ENCODE results near the gene ZNF184.
"Not testable (repeated sequence)": the region's sequence is repeated elsewhere in the genome, so short reads cannot be mapped to it uniquely, and the experiment has no call there.

The ZNF184 gene

DNA sequence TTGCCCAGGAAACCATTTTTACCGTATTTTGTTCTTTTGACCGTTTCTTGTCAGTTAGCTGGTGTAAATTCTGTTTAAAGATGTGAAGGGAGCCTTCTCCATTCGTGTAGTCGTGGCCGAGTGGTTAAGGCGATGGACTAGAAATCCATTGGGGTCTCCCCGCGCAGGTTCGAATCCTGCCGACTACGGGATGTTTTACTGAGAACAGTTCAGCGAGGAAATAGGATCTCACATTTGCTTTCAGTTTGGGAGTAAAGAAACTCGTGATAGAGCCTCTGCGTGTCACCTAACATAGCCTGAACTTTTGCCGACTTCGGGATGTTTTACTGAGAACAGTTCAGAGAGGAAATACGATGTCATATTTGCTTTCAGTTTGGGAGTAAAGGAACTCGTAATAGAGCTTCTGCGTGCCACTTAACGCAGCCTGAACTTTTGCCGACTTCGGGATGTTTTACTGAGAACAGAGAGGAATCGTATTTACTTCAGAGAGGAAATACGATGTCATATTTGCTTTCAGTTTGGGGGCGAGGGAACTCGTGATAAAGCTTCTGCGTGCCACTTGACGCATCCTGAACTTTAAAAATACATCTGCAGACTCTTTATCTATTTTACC lies 5.9 kb upstream of the ZNF184 start:
- peak; percentile 20 for DNase-seq

DNA sequence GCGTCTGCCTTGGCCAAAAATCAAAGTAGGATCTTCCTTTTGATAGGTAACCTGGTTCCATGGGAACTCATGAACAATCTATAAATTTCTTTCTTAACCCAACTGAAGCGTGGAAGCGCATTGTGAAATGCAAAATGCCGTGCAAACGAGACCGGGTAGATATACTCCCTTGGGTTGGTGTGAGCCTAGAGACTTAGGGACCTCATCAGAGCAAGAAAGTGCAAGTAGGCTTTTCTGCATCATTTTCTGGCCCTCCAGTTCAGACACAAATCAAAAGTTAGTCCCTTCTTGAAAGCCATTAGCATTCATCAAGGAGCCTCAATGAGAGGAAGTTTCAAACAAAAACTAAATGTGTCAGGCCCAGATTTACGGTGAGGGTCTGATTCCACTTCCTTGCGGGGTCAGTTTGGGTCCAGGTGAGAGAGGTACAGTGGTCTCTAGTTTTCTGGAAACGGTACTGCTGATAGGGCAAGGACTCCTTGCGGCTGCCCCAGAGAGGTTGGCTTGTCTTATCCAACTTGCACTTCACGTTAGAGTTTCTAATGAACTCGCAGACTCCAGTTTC lies 5.3 kb upstream of the ZNF184 start:
- DNase-seq = no peak

DNA sequence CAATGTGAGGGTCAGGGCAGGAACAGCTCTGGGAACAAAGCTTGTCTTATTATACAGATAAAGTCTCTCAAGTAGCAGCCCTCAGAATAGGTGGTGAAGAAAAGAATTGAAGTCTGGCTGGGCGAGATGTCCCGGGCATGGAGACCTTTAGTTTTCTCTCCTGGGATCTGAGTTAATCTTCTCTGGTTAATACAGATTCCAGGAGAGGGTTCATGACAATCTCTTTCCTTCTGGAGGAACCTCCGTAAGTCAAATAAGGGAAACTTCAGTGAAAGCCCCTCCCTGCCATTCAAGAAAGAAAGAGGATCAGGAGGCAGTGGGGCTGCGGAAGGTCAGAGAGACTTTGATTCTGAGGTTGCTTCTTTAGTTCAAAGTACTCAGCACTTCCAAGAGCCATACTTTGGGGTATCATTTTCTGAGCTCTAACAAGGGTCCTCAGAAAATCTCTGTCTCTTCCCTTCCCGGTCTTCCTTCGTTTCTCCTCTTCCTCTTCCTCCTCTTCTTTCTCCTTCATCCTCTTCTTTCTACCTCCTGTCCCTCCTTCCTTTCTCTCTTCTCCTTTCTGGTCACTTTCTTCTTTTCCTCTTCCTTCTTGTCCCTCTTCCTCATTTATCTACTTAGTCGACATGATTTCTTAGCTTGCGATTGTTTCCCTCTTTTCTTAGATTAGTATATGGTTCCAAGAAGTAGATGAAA lies 4.6 kb upstream of the ZNF184 start:
- DNase-seq = no peak

DNA sequence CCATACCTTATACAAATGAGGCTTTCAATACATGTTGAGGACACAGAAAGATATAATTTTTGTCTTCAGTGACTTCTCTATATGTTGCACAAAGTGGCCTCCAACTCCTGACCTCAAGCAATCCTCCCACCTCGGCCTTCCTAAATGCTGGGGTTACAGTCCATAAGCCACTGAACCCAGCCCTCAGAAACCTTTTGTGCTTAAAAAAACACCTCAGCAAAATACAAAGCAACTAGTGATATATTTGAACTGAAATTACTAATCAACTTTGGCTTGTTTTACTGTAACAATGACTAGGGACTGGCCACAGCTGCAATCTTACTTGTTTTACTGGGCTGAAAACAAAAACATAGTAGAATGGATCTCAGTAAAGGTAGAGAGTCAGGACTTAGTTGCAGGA lies 3.2 kb upstream of the ZNF184 start:
- DNase-seq = no peak

DNA sequence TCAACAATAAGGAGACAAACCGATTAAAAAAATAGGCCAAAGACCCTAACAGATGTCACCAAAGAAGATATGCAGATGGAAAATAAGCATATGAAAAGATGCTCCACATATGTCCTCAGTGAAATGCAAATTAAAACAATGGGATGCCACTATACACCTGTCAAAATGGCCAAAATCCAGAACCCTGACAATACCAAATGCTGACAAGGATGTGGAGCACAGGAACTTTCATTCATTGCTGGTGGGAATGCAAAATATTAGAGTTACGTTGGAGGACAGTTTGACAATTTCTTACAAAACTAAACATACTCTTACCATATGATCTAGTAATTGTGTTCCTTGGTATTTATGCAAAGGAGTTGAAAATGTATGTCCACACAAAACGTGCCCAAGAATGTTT lies 1.8 kb upstream of the ZNF184 start:
- DNase-seq = no peak

DNA sequence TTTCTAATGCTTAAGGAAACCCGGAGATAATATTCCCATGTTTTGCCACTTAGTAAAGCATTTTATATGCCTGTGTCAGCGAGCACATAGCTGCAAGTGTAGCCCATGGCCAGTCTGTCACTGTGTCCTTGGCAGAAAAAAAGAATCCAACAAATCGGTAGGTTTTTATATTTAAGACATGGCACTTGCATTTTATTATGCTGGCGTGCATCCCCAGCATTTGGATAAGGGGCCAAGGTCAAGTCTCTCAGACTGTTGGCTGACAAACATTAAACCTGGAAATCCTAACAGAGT lies 1.2 kb upstream of the ZNF184 start:
- DNase-seq = no peak

DNA sequence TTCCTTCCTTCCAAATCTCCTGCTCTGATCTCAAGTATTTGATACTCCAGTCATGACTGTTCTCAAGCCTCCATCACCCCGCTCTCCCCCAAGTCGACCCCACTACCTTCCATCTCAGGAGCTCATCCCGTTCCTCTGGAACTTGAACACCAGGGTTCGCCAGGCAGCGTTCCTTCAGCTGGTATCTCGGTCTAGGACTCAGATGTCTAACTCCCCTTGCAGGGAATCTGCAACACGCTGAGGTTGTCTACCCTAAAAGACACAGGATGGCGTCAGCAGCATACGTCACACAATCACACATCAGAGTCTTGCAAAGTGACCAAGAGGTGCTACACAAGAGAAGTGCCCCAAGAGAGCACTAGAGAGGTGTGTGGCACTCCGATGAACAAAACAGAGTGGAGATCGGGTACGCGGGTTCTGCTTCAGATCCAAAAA lies 706 bp downstream of the ZNF184 start:
- DNase-seq = peak; percentile 64

DNA sequence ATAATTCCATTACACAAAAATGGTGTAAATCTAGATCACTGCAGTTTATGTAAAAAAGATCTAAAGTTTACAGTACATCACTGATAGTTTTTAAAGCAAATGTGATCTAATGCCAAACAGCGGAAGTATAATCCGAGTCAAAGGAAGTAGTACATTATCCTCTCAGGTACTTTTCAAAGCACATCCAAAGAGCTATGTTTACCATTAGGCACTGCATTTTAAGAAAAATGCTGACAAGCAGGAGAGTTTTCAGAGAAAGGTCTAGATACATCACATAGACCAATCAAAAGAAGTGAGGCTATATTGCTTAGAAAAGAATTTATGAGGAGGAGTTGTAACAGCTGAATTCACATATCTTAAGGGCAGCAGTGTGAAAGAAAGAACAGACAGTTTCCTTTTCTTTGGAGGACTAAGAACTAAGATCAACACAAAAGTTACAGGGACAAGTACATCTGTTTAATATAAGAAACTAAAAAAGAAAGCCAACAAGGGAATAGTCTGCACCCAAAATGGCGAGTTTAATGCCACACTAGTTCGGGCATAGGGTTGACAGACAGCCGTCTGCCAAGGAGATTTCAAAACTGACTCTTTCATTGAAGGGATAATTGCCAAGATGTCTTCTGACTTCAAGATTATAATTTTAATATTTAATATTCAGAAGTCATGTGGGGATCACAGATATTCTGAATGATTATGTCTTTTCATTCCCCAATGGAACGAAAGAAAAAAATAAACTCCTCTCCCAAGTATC lies 1.4 kb downstream of the ZNF184 start:
- no peak for DNase-seq

DNA sequence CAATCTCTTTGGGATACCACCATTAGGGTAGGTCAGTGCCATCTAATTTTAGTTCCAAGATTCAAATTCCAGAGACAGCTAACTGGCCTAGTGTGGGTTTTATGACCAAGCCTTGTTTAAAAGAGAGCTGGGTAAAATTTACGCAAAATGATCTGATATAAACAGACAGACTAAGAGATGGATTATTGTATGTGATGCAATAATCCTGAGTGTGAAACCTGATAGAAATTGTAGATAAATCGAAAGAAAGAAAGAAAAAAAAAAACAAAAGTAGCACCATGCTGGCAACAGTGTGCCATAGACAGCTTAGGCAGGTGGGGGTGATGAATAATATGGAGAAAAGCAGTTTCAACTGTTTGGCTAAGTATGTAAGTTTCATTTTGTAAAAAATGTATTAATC lies 2.9 kb downstream of the ZNF184 start:
- DNase-seq = no peak

DNA sequence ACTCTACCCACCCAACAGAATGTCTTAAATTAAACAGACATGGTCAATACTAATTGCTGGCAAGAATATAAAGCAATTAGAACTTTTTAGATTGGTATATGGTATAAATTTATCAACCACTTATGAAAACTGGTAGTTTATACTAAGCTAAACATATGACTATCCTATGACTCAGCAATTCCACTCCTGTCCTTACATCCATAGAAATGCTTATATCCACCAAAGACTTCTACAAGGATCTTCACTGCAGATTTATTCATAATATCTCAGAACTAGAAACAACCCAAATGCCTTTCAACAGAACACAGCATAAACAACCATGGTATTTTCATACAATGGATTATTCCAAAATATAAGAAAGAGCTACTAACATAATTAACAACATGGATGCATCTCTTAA lies 4.6 kb downstream of the ZNF184 start:
- DNase-seq = no peak

DNA sequence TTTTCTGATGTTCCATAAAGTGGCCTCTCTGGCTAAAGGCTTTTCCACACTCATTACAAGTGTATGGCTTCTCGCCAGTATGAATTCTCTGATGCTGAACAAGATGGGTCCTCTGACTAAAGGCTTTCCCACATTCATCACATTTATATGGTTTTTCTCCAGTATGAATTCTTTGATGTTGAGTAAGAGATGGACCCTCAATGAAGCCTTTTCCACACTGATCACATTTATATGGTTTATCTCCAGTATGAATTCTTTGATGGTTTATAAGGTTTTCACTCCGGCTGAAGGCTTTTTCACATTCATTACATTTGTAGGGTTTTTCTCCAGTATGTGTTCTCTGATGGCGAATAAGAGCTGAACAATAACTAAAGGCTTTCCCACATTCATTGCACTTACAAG lies 20.4 kb downstream of the ZNF184 start:
- DNase-seq = no peak

DNA sequence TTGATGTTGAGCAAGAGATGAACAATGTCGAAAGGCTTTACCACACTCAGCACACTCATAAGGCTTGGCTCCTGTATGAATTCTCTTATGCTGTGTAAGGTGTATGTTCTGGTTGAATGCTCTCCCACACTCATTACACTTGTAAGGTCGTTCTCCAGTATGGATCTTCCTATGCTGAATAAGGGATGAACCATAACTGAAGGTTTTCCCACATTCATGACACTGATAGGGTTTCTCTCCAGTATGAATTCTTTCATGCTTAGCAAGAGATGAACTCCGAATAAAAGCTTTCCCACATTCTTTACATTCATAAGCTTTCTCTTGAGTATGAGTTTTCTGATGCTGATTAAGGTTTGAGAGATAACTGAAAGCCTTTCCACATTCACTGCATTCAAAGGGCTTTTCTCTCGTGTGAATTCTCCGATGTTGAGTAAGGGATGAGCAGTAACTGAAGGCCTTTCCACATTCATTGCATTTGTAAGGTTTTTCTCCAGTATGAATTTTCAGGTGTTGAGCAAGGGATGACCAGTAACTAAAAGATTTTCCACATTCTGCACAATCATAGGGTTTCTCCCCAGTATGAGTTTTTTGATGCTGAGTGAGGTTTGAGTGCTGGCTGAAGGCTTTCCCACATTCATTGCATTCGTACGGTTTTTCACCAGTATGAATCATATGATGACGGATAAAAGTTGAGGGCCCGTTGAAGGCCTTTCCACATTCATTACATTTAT lies 21.1 kb downstream of the ZNF184 start:
- DNase-seq = no peak

DNA sequence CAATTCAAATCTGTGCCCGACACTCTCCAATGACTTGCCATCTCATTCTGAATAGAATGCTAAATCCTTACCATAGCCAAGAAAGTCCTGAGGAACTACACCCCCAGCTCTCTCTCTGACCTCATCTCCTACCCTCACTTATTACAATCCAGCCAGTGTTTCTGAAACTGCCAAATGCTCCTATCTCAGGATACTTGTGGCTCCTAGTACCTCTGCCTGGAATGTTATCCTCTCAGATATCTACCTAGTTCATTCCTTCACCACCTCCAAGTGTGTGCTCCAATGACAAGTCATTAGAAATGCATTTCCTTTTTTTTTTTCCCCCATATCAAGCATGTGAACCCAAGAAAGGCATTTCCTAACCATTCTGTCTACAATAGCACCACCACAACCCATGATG lies 24.4 kb downstream of the ZNF184 start:
- DNase-seq = no peak

DNA sequence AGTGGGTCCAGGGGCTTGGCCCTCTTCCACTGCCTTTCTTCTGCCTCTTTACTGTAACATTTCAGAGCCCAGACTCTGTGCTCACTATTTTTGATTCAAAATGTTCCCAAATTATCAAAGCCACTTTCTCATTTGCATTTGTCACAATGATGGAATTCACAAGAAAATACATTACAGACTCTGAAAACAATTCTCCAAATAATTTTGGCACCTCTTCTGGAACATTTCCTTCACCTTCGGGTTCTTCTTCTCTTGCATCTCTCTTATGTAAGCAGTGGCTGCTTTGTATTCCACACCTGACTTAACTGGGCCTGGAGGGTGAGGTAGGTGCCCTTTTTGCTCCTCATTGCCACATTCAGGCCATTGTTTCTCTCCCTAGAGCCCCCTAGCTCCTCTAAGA lies 30.0 kb downstream of the ZNF184 start:
- no peak for DNase-seq

DNA sequence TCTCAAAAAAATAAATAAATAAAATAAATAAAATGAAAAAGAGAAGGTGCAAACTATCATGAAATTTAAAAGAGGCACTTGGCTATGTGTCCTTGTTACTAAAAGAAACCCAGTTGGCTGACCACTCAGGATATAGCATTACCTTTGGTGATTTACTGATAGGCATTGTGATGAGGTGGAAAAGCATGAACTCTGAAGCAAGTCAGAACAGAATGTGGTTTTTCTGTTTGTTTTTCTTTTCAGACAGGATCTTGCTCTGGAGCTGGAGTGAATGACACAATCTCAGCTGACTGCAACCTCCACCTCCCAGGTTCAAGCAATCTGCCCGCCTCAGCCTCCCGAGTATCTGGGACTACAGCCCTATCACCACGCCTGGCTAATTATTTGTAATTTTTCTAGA lies 31.9 kb downstream of the ZNF184 start:
- DNase-seq = no peak

DNA sequence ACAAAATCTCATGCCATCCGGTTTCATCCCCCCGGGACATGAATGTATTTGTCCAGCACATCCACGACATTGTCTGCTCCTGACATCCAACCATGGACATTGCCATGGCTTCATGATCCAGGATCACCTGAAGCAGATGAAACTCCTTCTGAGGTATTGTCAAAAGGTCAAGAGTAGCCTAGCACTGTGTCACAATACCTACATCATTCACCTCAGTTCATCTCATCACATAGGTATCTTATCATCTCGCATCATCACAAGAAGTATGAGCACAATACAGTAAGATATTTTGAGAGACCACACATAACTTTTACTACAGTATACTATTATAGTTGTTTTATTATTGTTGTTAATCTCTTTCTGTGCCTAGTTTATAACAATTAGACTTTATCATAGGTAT lies 33.5 kb downstream of the ZNF184 start:
- DNase-seq = no peak

DNA sequence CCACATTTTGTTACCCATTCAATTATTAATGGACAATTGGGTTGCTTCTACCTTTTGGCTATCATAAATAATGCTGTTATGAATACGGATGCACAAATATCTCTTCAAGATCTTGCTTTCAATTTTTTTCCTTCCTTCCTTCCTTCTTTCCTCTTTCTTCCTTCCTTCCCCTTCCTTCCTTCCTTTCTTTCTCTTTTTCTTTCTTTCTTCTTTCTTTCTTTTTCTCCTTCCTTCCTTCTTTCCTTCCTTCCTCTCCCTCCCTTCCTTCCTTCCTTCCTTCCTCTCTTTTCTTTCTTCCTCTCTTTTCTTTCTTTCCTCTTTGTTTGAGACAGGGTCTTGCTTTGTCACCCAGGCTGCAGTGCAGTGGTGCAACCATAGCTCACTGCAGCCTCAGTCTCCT lies 39.2 kb downstream of the ZNF184 start:
- no peak for DNase-seq

DNA sequence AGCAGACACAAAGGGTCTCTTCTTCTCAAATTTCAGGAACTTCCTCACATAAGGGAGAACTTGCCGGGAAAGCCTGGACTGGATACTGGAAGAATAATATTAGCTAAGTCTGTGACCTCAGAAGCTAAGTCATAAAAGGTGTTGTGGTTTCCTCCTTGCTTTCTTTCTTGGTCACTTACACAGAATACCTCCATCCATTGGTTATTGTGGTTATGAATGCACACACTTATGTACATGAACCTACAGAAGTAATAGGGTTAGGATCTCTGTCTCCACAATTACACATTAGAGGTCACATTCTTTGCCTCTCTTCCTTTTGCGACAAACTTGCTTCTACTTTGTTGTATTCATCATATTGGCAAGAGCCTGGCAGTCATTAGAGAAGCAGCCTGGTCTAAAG lies 43.9 kb downstream of the ZNF184 start:
- no peak for DNase-seq

DNA sequence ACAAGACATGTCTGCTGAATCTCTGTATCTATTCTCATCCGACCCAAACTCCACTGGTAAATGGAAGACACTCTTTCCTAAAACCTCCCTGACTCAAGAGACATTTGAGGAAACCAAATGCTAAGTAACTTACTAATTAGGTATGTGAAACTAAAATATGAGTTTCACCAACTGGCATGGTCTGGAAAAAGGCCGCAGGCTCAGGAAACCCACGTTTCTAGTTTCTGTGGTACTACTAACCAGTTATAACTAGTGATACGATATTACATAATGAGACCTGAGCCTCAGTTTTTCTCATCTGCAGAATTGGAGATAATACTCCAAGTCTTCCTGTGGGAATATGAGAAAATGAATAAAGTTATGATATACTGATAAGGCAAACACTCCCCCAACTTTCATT lies 44.4 kb downstream of the ZNF184 start:
- DNase-seq = no peak

DNA sequence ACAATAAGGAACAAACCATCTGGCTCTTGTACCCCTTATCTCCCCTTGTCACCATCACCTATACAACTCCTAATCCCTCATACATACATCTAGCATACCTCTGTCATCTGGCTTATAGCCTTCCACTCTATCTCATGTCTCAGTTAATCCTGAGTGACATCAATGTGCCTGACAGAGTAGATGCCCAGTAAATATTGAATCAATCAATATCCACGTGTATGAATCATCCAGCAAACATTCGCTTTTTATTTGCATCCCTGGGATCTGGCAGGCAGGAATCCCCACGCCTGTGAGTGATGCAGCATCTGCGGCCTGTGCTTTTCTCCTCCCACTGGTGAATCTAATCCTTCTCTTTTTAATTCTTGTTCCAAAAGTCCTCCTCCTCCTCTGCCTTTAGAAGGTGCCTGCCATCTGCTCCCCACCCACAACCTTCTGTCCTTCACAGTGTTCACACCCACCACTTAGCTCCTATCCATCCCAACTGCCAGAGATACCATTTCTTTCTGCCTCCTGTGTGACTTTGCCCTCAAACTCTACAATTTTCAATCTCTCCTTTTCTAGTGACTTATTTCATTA lies 46.8 kb downstream of the ZNF184 start:
- DNase-seq = no peak

DNA sequence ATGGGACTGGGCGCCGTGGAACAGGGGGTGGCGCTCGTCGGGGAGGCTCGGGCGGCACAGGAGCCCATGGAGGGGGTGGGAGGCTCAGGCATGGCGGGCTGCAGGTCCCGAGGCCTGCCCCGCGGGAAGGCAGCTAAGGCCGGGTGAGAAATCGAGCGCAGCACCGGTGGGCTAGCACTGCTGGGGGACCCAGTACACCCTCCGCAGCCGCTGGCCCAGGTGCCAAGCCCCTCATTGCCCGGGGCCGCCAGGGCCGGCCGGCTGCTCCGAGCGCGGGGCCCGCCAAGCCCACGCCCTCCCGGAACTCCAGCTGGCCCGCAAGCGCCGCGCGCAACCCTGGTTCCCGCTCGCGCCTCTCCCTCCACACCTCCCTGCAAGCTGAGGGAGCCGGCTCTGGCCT lies 48.1 kb downstream of the ZNF184 start:
- DNase-seq = not testable (repeated sequence)

DNA sequence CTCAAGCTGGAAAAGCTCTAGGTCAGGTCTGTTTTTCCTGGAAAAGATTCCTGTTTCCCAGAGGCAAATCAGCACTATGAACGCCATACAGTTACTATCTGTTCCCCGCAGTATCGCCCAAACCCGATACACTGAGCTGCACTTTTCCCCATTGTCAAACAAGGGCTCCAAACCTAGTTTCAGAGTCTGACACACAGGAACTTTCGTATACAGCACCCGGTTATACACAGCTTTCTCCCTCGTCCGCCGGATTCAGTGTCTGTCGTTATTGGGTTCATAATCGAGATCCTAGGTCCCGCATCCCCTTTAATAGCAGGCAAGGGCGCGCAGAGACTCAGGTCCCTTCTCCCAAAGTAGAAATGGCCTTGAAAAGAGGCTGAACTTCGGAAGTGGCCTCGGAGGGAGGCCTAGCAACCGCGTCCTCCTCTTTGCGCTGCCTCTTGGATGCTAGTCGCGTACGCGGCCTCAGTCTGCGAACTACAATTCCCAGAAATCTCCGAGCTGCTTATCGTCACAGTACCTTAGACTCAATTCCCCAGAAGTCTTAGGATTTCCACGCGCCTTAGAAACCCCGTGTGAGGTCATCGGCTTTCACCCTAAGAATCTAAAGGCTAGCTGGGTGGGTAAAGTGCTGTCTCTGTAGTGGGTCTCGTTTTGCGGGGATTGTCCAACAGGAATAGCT lies 50.1 kb downstream of the ZNF184 start:
- DNase-seq = no peak

DNA sequence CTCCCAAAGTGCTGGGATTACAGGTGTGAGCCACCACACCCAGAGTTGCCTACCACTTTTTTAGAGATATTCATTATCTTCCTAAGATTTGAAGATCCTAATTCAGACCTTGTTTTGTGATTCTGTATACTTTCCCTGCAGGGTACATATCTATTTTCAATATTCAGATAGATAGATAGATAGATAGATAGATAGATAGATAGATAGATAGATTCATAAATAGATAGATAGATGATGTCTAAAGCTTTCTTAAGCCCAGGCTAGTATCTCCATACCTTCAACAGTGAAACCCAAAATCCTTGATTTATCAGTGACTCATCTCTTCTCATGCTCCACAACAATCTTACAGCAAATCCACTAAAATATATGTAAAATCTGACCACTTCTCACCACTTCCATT lies 53.5 kb downstream of the ZNF184 start:
- DNase-seq = no peak

Data from DMS79 (cell line).